ENCODE data around the gene UHRF2.
"Not testable (repeated sequence)": the region's sequence is repeated elsewhere in the genome, so short reads cannot be mapped to it uniquely, and the experiment has no call there.

Gene UHRF2

GRCh38 chr9:6412487-6413364 is at the start of gene UHRF2:
UHRF2 (plus strand) TSS chr9:6413199; CDS start chr9:6413491, 292 bp downstream.
- FAIRE-seq (no peak), DNase-seq (ENCODE audit: low spot score) (peak; percentile 93)

- FAIRE-seq (no peak), DNase-seq (ENCODE audit: low spot score) (no peak)
Measured at GRCh38 chr9:6367128-6367890, 45.7 kb upstream of the UHRF2 start.

GRCh38 chr9:6368831-6369230 is 44.2 kb upstream of the UHRF2 start:
- DNase-seq (ENCODE audit: low spot score) (no peak), FAIRE-seq (no peak)

- FAIRE-seq = not testable (repeated sequence)
Measured at GRCh38 chr9:6381477-6382012, 31.5 kb upstream of the UHRF2 start.

GRCh38 chr9:6382681-6383080 is 30.3 kb upstream of the UHRF2 start:
- DNase-seq (ENCODE audit: low spot score) (no peak), FAIRE-seq (no peak)

More at GRCh38 chr9:6381477-6382012, 31.5 kb upstream of the UHRF2 start:
- not testable (repeated sequence) for DNase-seq (ENCODE audit: low spot score)

- no peak for FAIRE-seq
- no peak for DNase-seq (ENCODE audit: low spot score)
Measured at GRCh38 chr9:6383551-6384225, 29.3 kb upstream of the UHRF2 start.

GRCh38 chr9:6384732-6385131 is 28.3 kb upstream of the UHRF2 start:
- no peak for DNase-seq (ENCODE audit: low spot score)
- FAIRE-seq = no peak

- DNase-seq (ENCODE audit: low spot score) (no peak), FAIRE-seq (no peak)
Measured at GRCh38 chr9:6399071-6399470, 13.9 kb upstream of the UHRF2 start.

GRCh38 chr9:6405371-6405770 is 7.6 kb upstream of the UHRF2 start:
- no peak for DNase-seq (ENCODE audit: low spot score)
- FAIRE-seq = no peak

- DNase-seq (ENCODE audit: low spot score) = no peak
Measured at GRCh38 chr9:6407778-6408177, 5.2 kb upstream of the UHRF2 start.

GRCh38 chr9:6408320-6408719 is 4.7 kb upstream of the UHRF2 start:
- DNase-seq (ENCODE audit: low spot score) (no peak), FAIRE-seq (no peak)

More at GRCh38 chr9:6407778-6408177, 5.2 kb upstream of the UHRF2 start:
- FAIRE-seq = no peak

- no peak for FAIRE-seq
- no peak for DNase-seq (ENCODE audit: low spot score)
Measured at GRCh38 chr9:6409811-6410210, 3.2 kb upstream of the UHRF2 start.

- no peak for DNase-seq (ENCODE audit: low spot score)
- FAIRE-seq = no peak
Measured at GRCh38 chr9:6410633-6411032, 2.4 kb upstream of the UHRF2 start.

GRCh38 chr9:6413365-6414246 is 607 bp downstream of the UHRF2 start:
- DNase-seq (ENCODE audit: low spot score) (peak; percentile 14), FAIRE-seq (no peak)

GRCh38 chr9:6414247-6414641 is 1.2 kb downstream of the UHRF2 start:
- no peak for FAIRE-seq
- DNase-seq (ENCODE audit: low spot score) = peak; percentile 13

- FAIRE-seq = no peak
- DNase-seq (ENCODE audit: low spot score) = no peak
Measured at GRCh38 chr9:6415266-6415665, 2.3 kb downstream of the UHRF2 start.

GRCh38 chr9:6417186-6417585 is 4.2 kb downstream of the UHRF2 start:
- DNase-seq (ENCODE audit: low spot score) (no peak), FAIRE-seq (no peak)

- FAIRE-seq = no peak
- DNase-seq (ENCODE audit: low spot score) = no peak
Measured at GRCh38 chr9:6418764-6419163, 5.8 kb downstream of the UHRF2 start.

GRCh38 chr9:6424940-6425339 is 11.9 kb downstream of the UHRF2 start:
- no peak for DNase-seq (ENCODE audit: low spot score)
- no peak for FAIRE-seq

GRCh38 chr9:6426117-6426516 is 13.1 kb downstream of the UHRF2 start:
- no peak for DNase-seq (ENCODE audit: low spot score)

More at GRCh38 chr9:6426117-6426516, 13.1 kb downstream of the UHRF2 start:
- FAIRE-seq = no peak
